ENCODE measurements around the gene RIT2. TPM values are rescaled to one million over a fixed set of nuclear protein-coding genes. Genes with fewer than 3 reads are reported as not detected.
A peak's percentile ranks its signal among the peaks of the same experiment; 100 is the strongest.

RIT2 gene
- polyA plus RNA-seq, 4 donors = 0.22 TPM; not detected in 3

DNA sequence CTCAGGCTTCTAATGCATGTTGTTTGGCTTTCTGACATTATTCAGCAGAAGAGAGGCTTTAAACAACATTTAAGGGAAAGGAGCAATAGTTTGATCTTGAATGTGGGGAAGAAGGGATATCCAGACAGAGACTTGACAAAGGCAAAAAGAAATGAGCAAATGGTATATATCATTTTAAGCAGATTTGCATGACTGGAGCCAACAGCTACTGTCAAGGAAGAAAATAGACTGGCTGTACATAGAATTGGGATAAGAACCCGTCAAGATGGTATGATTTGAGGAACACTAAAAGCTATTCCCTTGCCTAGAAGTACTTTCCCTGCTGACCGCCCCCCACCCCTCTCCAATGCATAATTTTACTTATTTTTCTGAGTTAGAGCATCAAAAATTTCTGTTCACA lies 174.5 kb downstream of the RIT2 start:
- DNase-seq (ENCODE audit: low read depth in 4 of 4, low spot score in 2 of 4) = no peak

- DNase-seq (ENCODE audit: low read depth in 4 of 4, low spot score in 2 of 4) = no peak
Measured at GRCh38 chr18:42937436-42937835, 178.0 kb downstream of the RIT2 start.

GRCh38 chr18:42936289-42936688 lies 179.2 kb downstream of the RIT2 start:
- no peak for DNase-seq (ENCODE audit: low read depth in 4 of 4, low spot score in 2 of 4)

- peak in 1 of 4 donors; percentile 10 for DNase-seq (ENCODE audit: low read depth in 4 of 4, low spot score in 2 of 4)
Measured at GRCh38 chr18:42931491-42931890, 184.0 kb downstream of the RIT2 start.

DNA sequence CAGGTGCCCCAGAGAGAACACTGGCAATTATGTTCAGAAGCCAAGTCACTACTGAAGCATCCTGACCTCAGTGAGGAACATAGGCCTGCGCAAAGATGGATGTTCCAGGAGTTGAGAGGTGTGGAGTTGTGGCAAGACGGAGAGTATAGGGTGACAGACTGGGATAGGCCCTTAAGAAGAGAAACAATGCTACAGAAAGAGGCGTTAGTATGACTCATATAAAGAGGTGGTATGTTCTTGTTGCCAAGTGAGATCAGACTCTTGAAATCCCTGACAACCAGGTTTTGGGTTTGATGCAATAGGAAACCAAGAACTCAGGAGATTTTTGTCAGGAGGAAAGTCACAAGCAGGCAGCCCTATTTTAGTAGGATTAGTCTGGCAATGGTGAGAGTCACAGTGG lies 185.6 kb downstream of the RIT2 start:
- no peak for DNase-seq (ENCODE audit: low read depth in 4 of 4, low spot score in 2 of 4)

GRCh38 chr18:42929181-42929580 lies 186.3 kb downstream of the RIT2 start:
- no peak for DNase-seq (ENCODE audit: low read depth in 4 of 4, low spot score in 2 of 4)

- DNase-seq (ENCODE audit: low read depth in 4 of 4, low spot score in 2 of 4) = no peak
Measured at GRCh38 chr18:42925036-42925435, 190.4 kb downstream of the RIT2 start.

DNA sequence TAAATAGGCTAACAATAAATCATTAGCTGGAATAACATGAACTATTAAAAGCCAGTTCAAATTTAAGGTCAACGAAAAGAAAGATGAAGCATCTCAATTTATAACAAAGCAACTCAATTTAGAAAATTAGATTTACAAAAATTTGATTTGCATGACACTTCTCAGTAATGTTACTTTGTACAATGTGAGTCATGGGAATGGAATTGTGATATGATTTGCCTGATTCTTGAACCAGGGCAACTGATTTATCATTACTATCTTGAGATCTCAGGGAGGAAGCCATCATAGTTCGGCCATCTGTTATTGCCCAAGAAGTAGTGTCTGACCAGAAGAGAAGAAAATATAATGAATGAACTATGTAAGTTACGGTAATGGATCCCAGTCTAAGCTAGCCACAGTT lies 193.1 kb downstream of the RIT2 start:
- no peak for DNase-seq (ENCODE audit: low read depth in 4 of 4, low spot score in 2 of 4)

GRCh38 chr18:42921226-42921737 lies 194.2 kb downstream of the RIT2 start:
- no peak for DNase-seq (ENCODE audit: low read depth in 4 of 4, low spot score in 2 of 4)

- DNase-seq (ENCODE audit: low read depth in 4 of 4, low spot score in 2 of 4) = no peak
Measured at GRCh38 chr18:42920621-42921020, 194.9 kb downstream of the RIT2 start.

- DNase-seq (ENCODE audit: low read depth in 4 of 4, low spot score in 2 of 4) = no peak
Measured at GRCh38 chr18:42915299-42915698, 200.2 kb downstream of the RIT2 start.

GRCh38 chr18:42914476-42914875 lies 201.0 kb downstream of the RIT2 start:
- DNase-seq (ENCODE audit: low read depth in 4 of 4, low spot score in 2 of 4) = no peak

DNA sequence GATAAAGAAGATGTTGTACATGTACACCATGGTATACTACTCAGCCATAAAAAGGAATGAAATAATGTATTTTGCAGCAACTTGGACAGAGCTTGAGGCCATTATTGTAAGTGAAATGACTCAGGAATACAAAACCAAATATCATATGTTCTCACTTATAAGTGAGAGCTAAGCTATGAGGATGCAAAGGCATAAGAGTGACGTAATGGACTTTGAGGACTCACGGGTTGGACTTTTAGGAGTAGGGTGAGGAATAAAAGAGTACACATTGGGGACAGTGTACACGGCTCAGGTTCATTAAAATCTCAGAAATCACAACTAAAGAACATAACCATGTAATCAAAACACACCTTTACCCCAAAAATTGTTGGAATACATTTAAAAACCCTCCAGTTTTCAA lies 206.4 kb downstream of the RIT2 start:
- DNase-seq (ENCODE audit: low read depth in 4 of 4, low spot score in 2 of 4) = no peak

DNA sequence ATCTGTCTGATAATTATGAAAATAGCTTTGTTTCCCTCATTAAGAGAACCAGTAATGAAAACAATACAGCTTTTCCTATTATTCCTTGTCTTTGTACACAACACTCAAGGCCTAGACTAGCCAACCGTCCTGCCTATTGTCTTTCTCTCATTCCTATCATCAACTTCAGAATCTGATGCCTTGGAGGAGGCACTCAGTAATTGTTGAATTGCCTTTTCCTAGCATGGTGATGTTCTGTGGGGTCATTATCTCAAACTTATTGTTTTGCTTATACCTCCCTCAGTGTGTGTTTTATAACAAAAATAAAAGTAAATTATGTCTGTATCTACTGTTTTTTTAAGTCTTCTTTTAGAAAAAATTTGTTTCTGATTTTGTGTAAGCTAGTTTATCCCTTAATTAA lies 208.7 kb downstream of the RIT2 start:
- DNase-seq (ENCODE audit: low read depth in 4 of 4, low spot score in 2 of 4) = no peak

- DNase-seq (ENCODE audit: low read depth in 4 of 4, low spot score in 2 of 4) = no peak
Measured at GRCh38 chr18:42901161-42901560, 214.3 kb downstream of the RIT2 start.

- DNase-seq (ENCODE audit: low read depth in 4 of 4, low spot score in 2 of 4) = no peak
Measured at GRCh38 chr18:42893977-42894376, 221.5 kb downstream of the RIT2 start.

- DNase-seq (ENCODE audit: low read depth in 4 of 4, low spot score in 2 of 4) = no peak
Measured at GRCh38 chr18:42892181-42892580, 223.3 kb downstream of the RIT2 start.

DNA sequence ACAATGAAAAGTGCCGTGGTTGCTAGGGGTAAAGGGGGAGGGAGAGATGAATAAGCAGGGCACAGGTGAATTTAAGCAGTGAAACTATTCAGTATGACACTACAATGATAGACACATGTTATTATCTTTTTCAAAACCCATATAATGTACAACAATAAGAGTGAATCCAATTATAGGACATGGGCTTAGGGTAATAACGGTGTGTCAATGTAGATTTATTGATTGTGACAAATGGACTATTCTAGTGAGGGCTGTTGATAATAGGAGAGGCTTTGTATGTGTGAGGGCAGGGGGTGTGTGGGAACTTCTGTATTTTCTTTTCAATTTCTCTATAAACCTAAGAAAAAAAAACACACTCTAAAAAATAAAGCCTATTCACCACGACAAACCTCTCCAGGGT lies 223.8 kb downstream of the RIT2 start:
- DNase-seq (ENCODE audit: low read depth in 4 of 4, low spot score in 2 of 4) = no peak

- no peak for DNase-seq (ENCODE audit: low read depth in 4 of 4, low spot score in 2 of 4)
Measured at GRCh38 chr18:42883169-42883568, 232.3 kb downstream of the RIT2 start.

GRCh38 chr18:42882122-42882521 lies 233.4 kb downstream of the RIT2 start:
- no peak for DNase-seq (ENCODE audit: low read depth in 4 of 4, low spot score in 2 of 4)

DNA sequence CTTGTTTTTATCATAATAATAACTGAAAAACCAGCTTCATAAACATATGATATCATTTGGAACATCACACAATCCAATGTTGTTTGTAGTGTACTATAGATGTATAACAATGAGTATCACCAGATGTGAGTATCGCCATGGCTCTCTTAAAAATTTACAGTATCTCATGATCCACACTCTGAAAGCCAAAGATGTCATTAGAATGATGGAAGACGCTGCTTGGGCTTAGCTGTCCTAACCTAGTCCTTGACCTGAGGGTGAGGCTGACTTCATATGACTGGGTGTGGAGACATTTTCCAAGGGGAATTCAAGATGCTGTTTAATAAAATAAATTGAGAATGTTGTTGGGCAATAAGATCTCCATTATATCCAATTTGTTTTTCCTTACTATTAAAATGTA lies 242.6 kb downstream of the RIT2 start:
- no peak for DNase-seq (ENCODE audit: low read depth in 4 of 4, low spot score in 2 of 4)

DNA sequence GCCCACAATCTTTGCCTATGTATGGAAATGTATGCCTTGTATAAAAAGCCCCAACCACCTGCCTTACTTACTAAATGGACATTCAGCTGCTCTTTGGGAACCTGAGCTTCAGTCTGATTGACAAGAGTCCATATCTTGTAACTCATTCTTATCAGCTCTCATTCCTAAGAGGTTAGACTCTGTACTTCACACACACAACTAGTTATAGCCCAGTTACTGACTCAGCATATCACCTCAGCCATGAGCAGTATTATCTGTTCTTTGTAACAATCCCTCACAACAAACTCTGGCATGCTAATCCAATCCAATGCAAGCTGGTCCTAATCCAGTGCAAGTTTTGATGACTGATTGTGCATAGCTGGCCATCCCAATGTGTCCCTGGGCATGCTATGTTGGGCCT lies 250.6 kb downstream of the RIT2 start:
- DNase-seq (ENCODE audit: low read depth in 4 of 4, low spot score in 2 of 4) = no peak

GRCh38 chr18:42861271-42861670 lies 254.2 kb downstream of the RIT2 start:
- DNase-seq (ENCODE audit: low read depth in 4 of 4, low spot score in 2 of 4) = no peak
